ENCODE measurements around the gene STYX. TPM values are rescaled to one million over a fixed set of nuclear protein-coding genes. Genes with fewer than 3 reads are reported as not detected.

Gene STYX
- polyA plus RNA-seq, 1 of the 3 experiments (the other 2 are of a cell fraction) = 3.5 TPM

DNA sequence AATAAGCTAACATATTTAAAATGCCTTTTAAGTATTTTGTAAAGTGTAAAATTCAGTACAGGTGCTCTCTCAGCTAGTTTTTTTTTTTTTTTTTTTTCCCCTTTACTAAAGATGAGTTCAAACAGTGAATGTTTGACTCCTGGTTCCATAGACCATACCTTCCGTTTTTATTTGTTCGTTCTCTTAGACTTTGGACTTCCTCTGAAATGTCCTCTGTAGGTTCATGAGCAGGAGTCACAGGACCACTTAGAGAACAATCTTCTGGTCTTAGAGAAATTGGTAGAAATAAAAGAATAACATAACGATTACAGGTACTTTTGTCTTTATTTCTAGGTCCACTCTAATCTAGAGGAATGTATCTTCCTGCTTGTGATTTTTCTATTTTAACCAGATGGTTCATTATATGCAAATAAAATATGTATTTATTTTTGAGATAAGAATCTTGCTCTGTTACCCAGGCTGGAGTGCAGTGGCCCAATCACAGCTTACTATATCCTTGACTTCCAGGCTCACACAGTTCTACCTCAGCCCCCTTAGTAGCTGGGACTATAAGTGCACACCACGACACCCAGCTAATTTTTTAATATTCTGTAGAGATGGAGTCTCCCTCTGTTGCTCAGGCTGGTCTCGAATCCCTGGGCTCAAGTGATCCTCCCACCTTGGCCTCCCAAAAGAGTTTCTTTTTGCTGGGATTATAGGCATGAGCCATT is 25.8 kb downstream of the STYX start:
- Histone ChIP-seq H3F3A (replicated peaks; ENCODE audit: insufficient read depth) (peaks cover 10% of the 10 kb centered on the region), H3K9ac (no peak overlapping the region), H3K9me2 (no peaks in the 10 kb centered on the region), H3K36me3 (replicated peaks in 1 of 2; ENCODE audit: control insufficient read depth in 1 of 2, insufficient read depth in 2 of 2, low read length in 1 of 2) (peaks cover 16 to 51% of the 10 kb centered on the region in 2 experiments), H3K4me2 (no peak overlapping the region), H2AFZ (ENCODE audit: low read depth) (no peak overlapping the region), H3K4me3 (ENCODE audit: low read depth in 2 of 2, low read length in 1 of 2) (no peak overlapping the region), H3K9me3 (no peaks in the 10 kb centered on the region), H3K4me1 (ENCODE audit: control insufficient read depth in 1 of 2, insufficient read depth in 2 of 2, low read depth in 1 of 2, low read length in 1 of 2) (no peaks in the 10 kb centered on the region), H3K79me2 (ENCODE audit: insufficient read depth) (no peaks in the 10 kb centered on the region), H3K27ac (ENCODE audit: low read depth in 2 of 2, low read length in 1 of 2) (no peak overlapping the region), H3K27me3 (ENCODE audit: insufficient read depth) (no peaks in the 10 kb centered on the region), H4K20me1 (ENCODE audit: insufficient read depth) (no peaks in the 10 kb centered on the region)
- 90% methylated on average over 5 of the region's 5 CpGs for WGBS (ENCODE audit: low lambda C conversion rate)
- TF ChIP-seq RXRA (IDR thresholded peaks at IDR 0.05; ENCODE audit: borderline replicate concordance, low read depth) = no peak
- no peak for DNase-seq
- CTCF ChIA-PET = interaction anchor here (1.3 kb wide), 1 partner anchor 13 kb away, joined by 3 read pairs; no protein-coding TSS in a partner anchor
- POLR2A ChIA-PET = no interaction called here

DNA sequence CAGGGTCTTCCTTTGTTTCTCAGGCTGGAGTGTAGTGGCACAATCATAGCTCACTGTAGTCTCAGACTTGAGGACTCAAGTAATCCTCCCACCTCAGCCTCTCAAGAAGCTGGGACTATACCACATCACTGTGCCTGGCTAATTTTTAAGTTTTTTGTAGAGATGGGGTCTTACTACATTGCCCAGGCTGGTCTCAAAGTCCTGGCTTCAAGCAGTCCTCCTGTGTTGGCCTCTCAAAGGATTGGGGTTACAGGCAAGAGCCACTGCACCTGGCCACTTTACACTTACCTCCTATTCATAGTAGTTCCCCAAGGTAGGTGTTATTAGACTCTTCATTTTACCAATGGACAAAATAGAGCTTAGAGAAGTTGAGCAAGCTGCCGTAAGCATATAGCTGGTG is 29.2 kb downstream of the STYX start:
- CTCF ChIA-PET = no interaction called here
- Histone ChIP-seq H4K20me1 (ENCODE audit: insufficient read depth) (no peaks in the 10 kb centered on the region), H3K9me3 (no peaks in the 10 kb centered on the region), H3K9ac (no peak overlapping the region), H3K27ac (ENCODE audit: low read depth in 2 of 2, low read length in 1 of 2) (no peak overlapping the region), H3K27me3 (ENCODE audit: insufficient read depth) (no peaks in the 10 kb centered on the region), H3K9me2 (no peaks in the 10 kb centered on the region), H2AFZ (ENCODE audit: low read depth) (no peak overlapping the region), H3K79me2 (ENCODE audit: insufficient read depth) (0 out of 2 replicates have a peak, but pooled peaks cover 3% of the 10 kb centered on the region), H3K4me3 (ENCODE audit: low read depth in 2 of 2, low read length in 1 of 2) (no peak overlapping the region), H3F3A (replicated peaks; ENCODE audit: insufficient read depth) (peaks cover 11% of the 10 kb centered on the region), H3K4me1 (ENCODE audit: control insufficient read depth in 1 of 2, insufficient read depth in 2 of 2, low read depth in 1 of 2, low read length in 1 of 2) (no peaks in the 10 kb centered on the region), H3K4me2 (no peak overlapping the region), H3K36me3 (replicated peaks in 1 of 2; ENCODE audit: control insufficient read depth in 1 of 2, insufficient read depth in 2 of 2, low read length in 1 of 2) (peaks cover 14 to 42% of the 10 kb centered on the region in 2 experiments)
- no peak for DNase-seq
- TF ChIP-seq RXRA (IDR thresholded peaks at IDR 0.05; ENCODE audit: borderline replicate concordance, low read depth) (no peak), TEAD4 (IDR thresholded peaks at IDR 0.05; ENCODE audit: borderline replicate concordance, insufficient read depth) (no peak), MXI1 (IDR thresholded peaks at IDR 0.05; ENCODE audit: low read depth, low read length) (no peak), FOSL2 (IDR thresholded peaks at IDR 0.05; ENCODE audit: borderline replicate concordance, low read depth) (no peak), JUND (IDR thresholded peaks at IDR 0.05) (no peak), RFX5 (IDR thresholded peaks at IDR 0.05; ENCODE audit: low read length) (no peak), MEF2A (IDR thresholded peaks at IDR 0.05; ENCODE audit: borderline replicate concordance, low read depth) (no peak), SIN3A (IDR thresholded peaks at IDR 0.05; ENCODE audit: borderline replicate concordance, low read depth, low read length) (no peak), TCF12 (IDR thresholded peaks at IDR 0.05) (no peak), NFIC (IDR thresholded peaks at IDR 0.05; ENCODE audit: borderline replicate concordance) (no peak), GATA2 (CRISPR knock-in tag; IDR thresholded peaks at IDR 0.05) (no peak), REST (IDR thresholded peaks at IDR 0.05; ENCODE audit: low read depth, low read length) (no peak), ELF1 (IDR thresholded peaks at IDR 0.05) (no peak), TAF1 (IDR thresholded peaks at IDR 0.05; ENCODE audit: borderline replicate concordance, low read depth, low read length) (no peak), FOXJ3 (CRISPR knock-in tag; IDR thresholded peaks at IDR 0.05) (no peak), CTCF (IDR thresholded peaks at IDR 0.05) (no peak), USF2 (IDR thresholded peaks at IDR 0.05; ENCODE audit: borderline replicate concordance, low read depth, low read length) (no peak)
- TF ChIP-seq, protein P1, sequence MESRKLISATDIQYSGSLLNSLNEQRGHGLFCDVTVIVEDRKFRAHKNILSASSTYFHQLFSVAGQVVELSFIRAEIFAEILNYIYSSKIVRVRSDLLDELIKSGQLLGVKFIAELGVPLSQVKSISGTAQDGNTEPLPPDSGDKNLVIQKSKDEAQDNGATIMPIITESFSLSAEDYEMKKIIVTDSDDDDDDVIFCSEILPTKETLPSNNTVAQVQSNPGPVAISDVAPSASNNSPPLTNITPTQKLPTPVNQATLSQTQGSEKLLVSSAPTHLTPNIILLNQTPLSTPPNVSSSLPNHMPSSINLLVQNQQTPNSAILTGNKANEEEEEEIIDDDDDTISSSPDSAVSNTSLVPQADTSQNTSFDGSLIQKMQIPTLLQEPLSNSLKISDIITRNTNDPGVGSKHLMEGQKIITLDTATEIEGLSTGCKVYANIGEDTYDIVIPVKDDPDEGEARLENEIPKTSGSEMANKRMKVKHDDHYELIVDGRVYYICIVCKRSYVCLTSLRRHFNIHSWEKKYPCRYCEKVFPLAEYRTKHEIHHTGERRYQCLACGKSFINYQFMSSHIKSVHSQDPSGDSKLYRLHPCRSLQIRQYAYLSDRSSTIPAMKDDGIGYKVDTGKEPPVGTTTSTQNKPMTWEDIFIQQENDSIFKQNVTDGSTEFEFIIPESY (IDR thresholded peaks at IDR 0.05; ENCODE audit: borderline replicate concordance, low read depth) = no peak
- 100% methylated on average over 1 of the region's 1 CpG for whole genome bisulfite sequencing (ENCODE audit: low lambda C conversion rate)
- POLR2A ChIA-PET = no interaction called here

Data from SK-N-SH (cell line).